Measurements from ENCODE around the gene MALAT1.

MALAT1 gene

GRCh38 chr11:65473278-65473860, 25.5 kb upstream of the MALAT1 start:
- H3K36me3 Mint-ChIP-seq (ENCODE audit: low read depth): peaks cover 7% of the 10 kb centered on the region
- DNase-seq (no peak), ATAC-seq (no peak)
- peak overlapping the region; percentile 98 for H3K27ac Mint-ChIP-seq
- peaks cover 54% of the 10 kb centered on the region for H3K4me1 Mint-ChIP-seq
- no peak overlapping the region for H3K4me3 Mint-ChIP-seq
- H3K27me3 Mint-ChIP-seq: no peaks in the 10 kb centered on the region
- no peaks in the 10 kb centered on the region for H3K9me3 Mint-ChIP-seq

DNA sequence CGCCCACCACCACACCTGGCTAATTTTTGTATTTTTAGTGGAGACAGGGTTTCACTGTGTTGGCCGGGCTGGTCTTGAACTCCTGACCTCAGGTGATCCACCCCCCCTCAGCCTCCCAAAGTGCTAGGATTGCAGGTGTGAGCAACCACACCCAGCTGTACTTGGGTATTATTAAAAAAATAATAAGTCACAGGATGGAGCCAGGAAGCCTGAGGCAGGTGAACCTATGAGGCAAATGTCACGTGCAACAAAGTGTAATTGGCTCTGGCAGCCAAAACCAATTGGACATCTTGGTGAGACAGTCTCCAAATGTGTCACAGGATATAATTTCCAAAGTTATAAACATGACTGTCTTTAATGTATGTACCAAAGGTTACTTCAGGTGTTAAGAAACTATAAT, 24.0 kb upstream of the MALAT1 start:
- H3K27me3 Mint-ChIP-seq: no peaks in the 10 kb centered on the region
- H3K4me1 Mint-ChIP-seq: peaks cover 59% of the 10 kb centered on the region
- H3K9me3 Mint-ChIP-seq: no peaks in the 10 kb centered on the region
- H3K36me3 Mint-ChIP-seq (ENCODE audit: low read depth): peaks cover 7% of the 10 kb centered on the region
- DNase-seq (no peak), ATAC-seq (no peak)
- no peak overlapping the region for H3K27ac Mint-ChIP-seq
- H3K4me3 Mint-ChIP-seq: peak overlapping the region; percentile 54

GRCh38 chr11:65476632-65477148, 22.2 kb upstream of the MALAT1 start:
- H3K9me3 Mint-ChIP-seq: no peaks in the 10 kb centered on the region
- H3K27me3 Mint-ChIP-seq: no peaks in the 10 kb centered on the region
- peak overlapping the region; percentile 98 for H3K4me3 Mint-ChIP-seq
- H3K4me1 Mint-ChIP-seq: peaks cover 49% of the 10 kb centered on the region
- ATAC-seq (no peak), DNase-seq (no peak)
- peak overlapping the region; percentile 99 for H3K27ac Mint-ChIP-seq
- H3K36me3 Mint-ChIP-seq (ENCODE audit: low read depth): peaks cover 7% of the 10 kb centered on the region

GRCh38 chr11:65477149-65477965, 21.5 kb upstream of the MALAT1 start:
- peak; percentile 80 for ATAC-seq
- Mint-ChIP-seq H3K4me3 (peak overlapping the region; percentile 98), H3K36me3 (ENCODE audit: low read depth) (peaks cover 7% of the 10 kb centered on the region), H3K27ac (peak overlapping the region; percentile 99), H3K9me3 (no peaks in the 10 kb centered on the region), H3K27me3 (no peaks in the 10 kb centered on the region), H3K4me1 (peaks cover 44% of the 10 kb centered on the region)
- DNase-seq: peak; percentile 97

DNA sequence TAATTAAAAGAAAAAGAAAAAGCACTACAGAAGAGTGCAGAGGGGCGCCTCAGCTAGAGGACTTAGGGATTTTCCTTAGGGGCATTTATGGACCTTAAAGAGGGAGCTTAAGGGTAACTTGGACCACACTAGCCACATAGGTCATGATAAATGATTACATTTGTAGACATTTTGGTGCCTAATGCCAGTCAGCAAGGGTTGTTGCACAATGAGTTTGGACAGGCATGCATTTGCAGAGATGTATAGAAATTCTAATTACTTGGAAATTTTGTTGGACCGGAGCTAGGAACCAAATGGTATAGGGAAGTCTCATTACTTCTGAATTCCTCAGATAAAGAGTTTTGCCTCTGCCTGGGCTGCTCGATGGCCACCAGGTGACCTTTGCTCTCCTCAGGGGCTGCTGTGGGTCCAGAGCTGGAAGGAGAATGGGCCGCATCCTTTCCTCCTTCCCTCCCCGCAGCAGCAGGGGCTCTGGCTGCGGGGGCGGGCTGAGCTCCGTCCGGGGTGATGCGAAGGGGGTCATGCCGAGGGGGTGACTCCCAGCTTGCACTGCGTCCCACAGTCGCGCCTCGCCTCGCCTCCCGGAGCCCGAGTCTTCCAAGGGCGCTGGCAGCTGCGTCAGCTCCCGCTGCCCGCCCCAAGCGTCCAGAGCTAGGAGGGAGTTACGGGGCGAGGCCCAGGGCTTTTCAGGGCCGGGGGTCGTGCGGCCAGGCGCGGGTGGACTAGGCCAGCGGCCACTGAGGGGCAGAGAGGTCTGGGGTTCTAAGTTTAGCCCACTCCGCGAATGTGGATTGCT, 20.3 kb upstream of the MALAT1 start:
- peaks cover 7% of the 10 kb centered on the region for H3K36me3 Mint-ChIP-seq (ENCODE audit: low read depth)
- H3K27ac Mint-ChIP-seq: peak overlapping the region; percentile 42
- no peaks in the 10 kb centered on the region for H3K9me3 Mint-ChIP-seq
- H3K4me1 Mint-ChIP-seq: peaks cover 38% of the 10 kb centered on the region
- no peaks in the 10 kb centered on the region for H3K27me3 Mint-ChIP-seq
- DNase-seq (no peak), ATAC-seq (no peak)
- no peak overlapping the region for H3K4me3 Mint-ChIP-seq

DNA sequence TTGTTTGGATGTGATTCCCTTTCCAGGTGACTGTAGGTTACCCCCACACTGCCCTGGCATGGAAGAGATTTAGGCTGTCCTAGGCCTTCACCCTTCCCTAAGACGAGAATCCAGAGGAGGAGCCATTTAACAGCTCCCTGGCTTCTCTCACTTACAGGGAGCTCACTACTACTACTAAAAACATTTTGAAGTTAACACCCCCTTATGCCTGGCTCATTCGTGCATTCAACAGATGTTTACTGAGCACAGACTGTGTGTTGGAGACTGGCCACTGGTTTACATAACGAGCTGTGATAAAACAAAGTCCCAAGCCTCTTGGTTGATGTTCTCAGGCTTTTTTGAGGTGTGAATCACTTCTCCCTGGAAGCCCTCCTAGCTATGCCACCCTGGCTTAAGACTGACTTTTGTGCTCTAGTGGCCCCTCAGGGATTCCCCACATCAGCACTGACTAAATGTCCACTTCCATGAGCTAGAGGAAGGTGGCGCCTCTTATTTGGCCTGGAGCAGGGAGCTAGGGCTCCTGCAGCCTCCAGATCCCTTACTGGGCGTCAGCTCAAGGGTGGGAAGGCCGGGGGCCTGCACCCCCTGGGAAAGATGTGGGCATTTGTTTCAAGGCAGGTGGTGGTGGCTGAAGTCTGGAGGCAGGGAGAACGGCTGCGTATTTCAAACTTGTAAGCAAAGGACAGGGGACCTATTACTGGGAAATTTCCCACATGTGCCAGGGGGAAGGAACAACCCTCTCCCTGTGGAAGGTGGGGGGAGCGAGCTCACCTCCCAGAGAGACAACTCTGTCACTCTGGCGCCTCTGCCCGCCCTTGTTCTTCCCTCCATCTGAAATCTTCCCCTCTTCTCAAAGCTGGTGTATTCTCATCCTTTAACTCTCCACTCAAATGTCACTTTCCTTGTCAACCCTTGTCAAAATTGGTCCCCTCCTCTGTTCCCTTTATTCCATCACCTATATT, 19.4 kb upstream of the MALAT1 start:
- Mint-ChIP-seq H3K4me3 (no peak overlapping the region), H3K4me1 (peaks cover 41% of the 10 kb centered on the region), H3K27ac (peak overlapping the region; percentile 52), H3K9me3 (no peaks in the 10 kb centered on the region), H3K36me3 (ENCODE audit: low read depth) (peaks cover 7% of the 10 kb centered on the region), H3K27me3 (no peaks in the 10 kb centered on the region)
- DNase-seq (no peak), ATAC-seq (no peak)

DNA sequence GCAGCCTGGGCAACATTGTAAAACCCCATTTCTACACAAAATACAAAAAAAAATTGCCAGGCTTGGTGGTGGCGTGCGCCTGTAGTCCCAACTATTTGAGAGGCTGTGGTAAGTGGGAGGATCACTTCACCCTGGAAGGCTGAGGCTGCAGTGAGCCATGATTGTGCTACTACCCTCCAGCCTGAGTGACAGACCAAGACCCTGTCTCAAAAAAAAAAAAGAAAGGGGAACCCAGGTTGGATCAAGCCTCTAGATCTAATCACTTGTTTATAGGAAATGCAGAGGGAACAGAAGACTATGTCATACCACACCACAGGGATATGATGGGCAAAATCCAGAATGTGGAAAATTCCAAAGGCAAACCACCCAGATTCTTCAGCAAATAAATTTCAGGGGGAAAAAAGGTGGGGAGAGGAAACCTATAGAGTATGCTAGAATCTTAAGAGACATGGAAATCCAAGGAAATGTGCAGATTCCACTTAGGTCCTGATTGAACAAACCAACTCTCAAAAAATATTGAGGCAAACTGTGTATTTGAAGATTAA, 16.5 kb upstream of the MALAT1 start:
- H3K27ac Mint-ChIP-seq: no peak overlapping the region
- no peak for ATAC-seq

DNA sequence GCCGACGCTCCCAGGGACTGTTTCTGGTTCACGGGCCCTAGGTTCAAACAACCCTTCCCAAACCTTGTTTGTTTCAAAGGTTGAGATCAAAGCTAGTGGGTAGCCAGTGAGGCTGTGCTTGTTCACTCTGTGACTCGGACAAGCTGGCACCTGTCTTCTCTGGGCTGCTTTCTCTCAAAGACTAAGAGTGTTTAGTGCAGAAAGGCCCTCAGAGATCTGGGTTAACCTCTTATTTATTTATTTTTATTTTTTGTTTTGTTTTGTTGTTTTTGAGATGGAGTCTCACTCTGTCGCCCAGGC, 13.0 kb upstream of the MALAT1 start:
- Mint-ChIP-seq H3K4me1 (peaks cover 47% of the 10 kb centered on the region), H3K36me3 (ENCODE audit: low read depth) (no peaks in the 10 kb centered on the region), H3K27me3 (no peaks in the 10 kb centered on the region), H3K4me3 (no peak overlapping the region), H3K27ac (no peak overlapping the region), H3K9me3 (no peaks in the 10 kb centered on the region)
- DNase-seq (no peak), ATAC-seq (no peak)

More for the DNA sequence above, 16.5 kb upstream of the MALAT1 start:
- DNase-seq: no peak
- no peaks in the 10 kb centered on the region for H3K27me3 Mint-ChIP-seq
- H3K4me3 Mint-ChIP-seq: no peak overlapping the region
- no peaks in the 10 kb centered on the region for H3K36me3 Mint-ChIP-seq (ENCODE audit: low read depth)
- H3K4me1 Mint-ChIP-seq: peaks cover 44% of the 10 kb centered on the region
- H3K9me3 Mint-ChIP-seq: no peaks in the 10 kb centered on the region

GRCh38 chr11:65486570-65487466, 12.0 kb upstream of the MALAT1 start:
- Mint-ChIP-seq H3K4me1 (peaks cover 54% of the 10 kb centered on the region), H3K27ac (peak overlapping the region; percentile 87), H3K9me3 (no peaks in the 10 kb centered on the region), H3K27me3 (no peaks in the 10 kb centered on the region), H3K36me3 (ENCODE audit: low read depth) (no peaks in the 10 kb centered on the region), H3K4me3 (no peak overlapping the region)
- ATAC-seq (no peak), DNase-seq (no peak)

DNA sequence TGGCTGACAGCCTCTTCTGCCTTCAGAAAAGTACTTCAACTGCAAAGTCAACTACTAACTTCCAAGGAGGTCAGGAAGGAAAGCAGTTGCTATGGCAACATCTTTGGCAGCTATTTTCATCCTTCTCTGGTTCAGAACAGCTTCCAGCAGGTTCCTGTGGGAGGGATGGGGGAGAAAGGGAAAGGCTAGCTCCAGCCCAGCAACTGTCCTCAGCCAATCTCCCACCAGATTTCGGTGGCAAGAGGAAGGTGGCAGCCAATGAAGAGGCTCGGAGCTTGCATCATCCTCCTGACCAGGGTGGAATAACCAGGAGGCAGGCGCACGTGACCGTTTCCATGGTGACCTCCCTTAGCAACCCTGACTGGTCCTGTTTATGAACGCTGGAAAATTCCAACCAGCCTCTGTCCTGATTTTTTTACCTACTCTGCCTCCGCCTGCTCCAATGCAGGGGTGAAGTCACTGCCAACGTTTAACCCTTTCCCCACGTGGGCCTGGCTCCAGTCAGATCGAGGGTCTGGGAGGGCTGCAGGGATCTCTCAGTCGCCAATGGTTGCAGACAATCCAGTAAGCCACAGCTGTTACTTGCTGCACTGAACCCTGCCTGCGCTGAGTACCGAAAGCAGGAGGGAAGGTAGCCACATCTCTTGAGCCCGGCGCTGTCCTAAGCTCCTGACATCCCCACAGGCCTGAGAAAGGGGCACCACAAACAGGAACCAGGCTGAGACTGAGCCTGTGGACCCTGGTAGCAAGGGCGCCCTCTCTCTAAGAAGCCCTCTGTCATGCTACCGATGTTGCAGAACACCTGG, 11.2 kb upstream of the MALAT1 start:
- ATAC-seq (peak; percentile 41), DNase-seq (no peak)
- Mint-ChIP-seq H3K9me3 (no peaks in the 10 kb centered on the region), H3K27ac (peak overlapping the region; percentile 87), H3K4me1 (peaks cover 59% of the 10 kb centered on the region), H3K27me3 (no peaks in the 10 kb centered on the region), H3K4me3 (no peak overlapping the region), H3K36me3 (ENCODE audit: low read depth) (no peaks in the 10 kb centered on the region)

- H3K9me3 Mint-ChIP-seq: no peaks in the 10 kb centered on the region
- ATAC-seq: no peak
- H3K4me1 Mint-ChIP-seq: peaks cover 67% of the 10 kb centered on the region
- no peaks in the 10 kb centered on the region for H3K36me3 Mint-ChIP-seq (ENCODE audit: low read depth)
- H3K27me3 Mint-ChIP-seq: no peaks in the 10 kb centered on the region
- DNase-seq: no peak
- H3K4me3 Mint-ChIP-seq: no peak overlapping the region
- peak overlapping the region; percentile 87 for H3K27ac Mint-ChIP-seq
Observed at GRCh38 chr11:65488273-65489034, 10.4 kb upstream of the MALAT1 start.

All from activated naive CD8-positive, alpha-beta T cell treated with anti-CD3 and anti-CD28 coated beads, Interleukin-2, amount 50 U/mL, for 24 hours (primary cell).